GM12801 (cell line): ENCODE results near the gene MAP3K2.

Experiments
- CTCF ChIP-seq: IDR thresholded peaks from one replicate; pipeline ENCODE4 v1.5.1; 2011; ENCODE audit warnings: control low read depth; ENCODE audit not compliant: insufficient read length; ENCODE audit errors: extremely low read depth

The MAP3K2 gene

GRCh38 chr2:127314193-127314988, 73.4 kb downstream of the MAP3K2 start:
- TF ChIP-seq CTCF = no peak

GRCh38 chr2:127313406-127313805, 74.4 kb downstream of the MAP3K2 start:
- no peak for TF ChIP-seq CTCF

- no peak for TF ChIP-seq CTCF
Observed at GRCh38 chr2:127310980-127311379, 76.8 kb downstream of the MAP3K2 start.

GRCh38 chr2:127309468-127309867, 78.3 kb downstream of the MAP3K2 start:
- no peak for TF ChIP-seq CTCF

- TF ChIP-seq CTCF = no peak
Observed at GRCh38 chr2:127308586-127309138, 79.1 kb downstream of the MAP3K2 start.

- TF ChIP-seq CTCF = no peak
Observed at GRCh38 chr2:127305990-127306585, 81.7 kb downstream of the MAP3K2 start.

GRCh38 chr2:127302168-127302567, 85.6 kb downstream of the MAP3K2 start:
- TF ChIP-seq CTCF = no peak
